Measurements from ENCODE around the gene FBXW7.

FBXW7 gene

GRCh38 chr4:152464030-152464823 lies 71.7 kb downstream of the FBXW7 start:
- DNase-seq = no peak

- no peak for DNase-seq
These were observed 72.3 kb downstream of the FBXW7 start for GRCh38 chr4:152463562-152463961.

- no peak for DNase-seq
These were observed 73.2 kb downstream of the FBXW7 start for GRCh38 chr4:152462695-152463094.

GRCh38 chr4:152462047-152462446 lies 73.8 kb downstream of the FBXW7 start:
- DNase-seq = no peak

GRCh38 chr4:152460488-152460887 lies 75.4 kb downstream of the FBXW7 start:
- DNase-seq = no peak

DNA sequence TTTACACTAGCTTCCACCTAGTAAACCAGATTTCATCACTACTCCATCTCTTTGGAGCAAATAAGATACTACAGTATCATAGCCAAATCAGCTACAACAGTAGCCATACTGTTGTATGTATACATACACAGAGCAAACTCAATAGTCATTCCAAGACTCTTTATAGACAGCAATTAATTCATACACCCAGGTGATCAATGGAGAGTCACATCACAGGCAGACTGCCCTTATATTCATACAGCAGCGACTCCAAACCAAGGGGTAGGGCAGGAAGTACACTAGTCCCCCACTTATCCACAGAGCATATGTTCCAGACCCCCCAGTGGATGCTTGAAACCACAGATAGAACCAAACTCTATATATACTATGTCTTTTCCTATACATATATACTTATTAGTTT lies 76.6 kb downstream of the FBXW7 start:
- DNase-seq = no peak

GRCh38 chr4:152458801-152459302 lies 77.0 kb downstream of the FBXW7 start:
- DNase-seq = no peak

DNA sequence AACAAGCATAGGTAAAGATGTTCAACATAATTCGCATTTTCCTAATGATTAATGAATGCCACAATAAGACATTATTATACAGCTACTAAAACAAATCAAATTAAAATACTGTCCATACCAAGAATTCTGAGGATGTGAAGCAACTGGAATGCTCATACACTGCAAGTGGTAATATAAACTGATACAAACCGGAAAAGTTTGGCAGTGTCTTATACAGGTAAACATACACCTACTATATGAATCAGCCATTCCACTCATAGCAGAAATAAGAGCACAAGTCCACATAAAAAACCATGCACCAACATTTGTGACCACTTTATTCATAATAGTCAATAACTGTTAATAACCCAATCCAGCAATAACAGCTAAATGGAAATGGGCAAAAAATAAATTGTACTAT lies 79.3 kb downstream of the FBXW7 start:
- DNase-seq = no peak

DNA sequence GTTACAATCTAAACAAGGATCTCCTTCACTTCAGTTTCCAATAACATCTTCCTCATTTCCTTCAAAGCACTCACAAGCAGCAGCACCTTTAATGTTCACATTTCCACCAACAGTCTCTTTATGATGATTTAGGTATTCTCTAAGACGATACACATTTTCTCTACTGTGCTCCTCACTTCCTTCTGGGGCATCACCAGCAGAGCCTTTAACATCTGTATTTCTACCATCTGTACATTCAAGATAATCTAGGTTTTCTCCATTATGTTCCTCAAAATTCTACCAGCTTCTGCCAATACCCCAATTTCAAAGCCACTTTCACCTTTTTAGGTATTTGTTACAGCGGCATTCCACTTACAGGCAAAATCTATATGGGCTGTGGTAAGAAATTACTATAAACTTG lies 80.6 kb downstream of the FBXW7 start:
- no peak for DNase-seq

DNA sequence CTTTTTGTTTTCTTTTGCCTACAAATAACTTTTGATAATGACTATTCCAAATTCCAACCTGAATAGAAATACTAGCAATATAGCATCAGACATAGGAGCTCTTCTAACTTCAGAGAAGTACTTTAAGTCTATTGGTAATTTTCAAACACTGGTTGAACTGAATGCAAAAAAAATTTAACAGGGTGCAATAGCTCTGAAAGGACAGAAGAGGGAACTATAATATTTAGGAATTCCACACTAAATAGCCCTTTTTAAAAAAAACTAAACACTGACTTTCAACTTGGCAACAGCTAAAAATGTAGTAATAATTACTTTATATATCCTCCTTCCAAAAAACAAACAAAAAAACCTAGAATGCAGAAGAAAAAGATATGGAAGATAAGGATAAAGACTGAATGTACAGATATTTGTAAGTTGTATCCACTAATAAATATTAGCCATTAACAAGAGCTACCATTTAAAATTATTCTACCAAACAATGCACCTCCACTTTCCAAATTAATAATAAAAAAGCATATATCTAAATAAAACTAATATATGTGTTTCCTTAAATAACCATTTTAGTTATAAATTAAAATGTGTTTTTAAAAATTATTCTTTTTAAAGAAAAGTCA lies 81.4 kb downstream of the FBXW7 start:
- DNase-seq = no peak

DNA sequence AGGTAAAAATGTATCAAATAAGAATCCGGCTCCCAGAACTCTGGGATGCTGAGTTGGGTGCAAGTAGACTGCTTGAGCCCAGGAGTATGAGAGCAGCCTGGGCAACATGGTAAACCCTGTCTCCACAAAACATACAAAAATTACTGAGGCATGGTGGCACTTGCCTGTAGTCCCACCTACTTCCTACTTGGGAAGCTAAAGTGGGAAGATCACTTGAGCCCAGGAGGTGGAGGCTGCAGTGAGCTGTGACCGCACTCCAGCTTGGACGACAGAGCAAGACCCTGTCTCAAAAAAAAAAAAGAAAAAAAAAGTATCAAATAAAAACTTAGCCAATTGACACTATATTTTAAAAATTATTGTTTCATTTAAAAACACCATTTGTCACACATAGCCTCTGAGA lies 84.4 kb downstream of the FBXW7 start:
- no peak for DNase-seq

DNA sequence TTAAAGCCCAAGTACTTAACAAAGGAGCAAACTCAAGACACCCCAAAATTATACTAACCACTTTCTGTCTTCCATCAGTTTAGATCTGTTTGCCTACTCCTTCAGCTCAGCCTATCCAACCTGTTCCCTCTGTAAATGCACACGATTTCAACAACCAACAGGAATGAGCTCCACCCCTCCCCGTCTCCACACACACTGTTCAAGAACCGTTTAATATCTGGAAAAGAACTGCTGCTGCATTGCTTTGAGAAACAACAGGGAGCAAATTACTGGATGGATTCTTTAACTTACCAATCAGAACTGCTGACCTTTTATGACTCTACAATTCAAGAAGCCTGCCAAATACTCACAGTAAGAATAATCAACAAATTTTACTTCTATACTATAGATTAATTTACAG lies 87.0 kb downstream of the FBXW7 start:
- DNase-seq = no peak

- no peak for DNase-seq
These were observed 87.7 kb downstream of the FBXW7 start for GRCh38 chr4:152448038-152448707.

- DNase-seq = no peak
These were observed 92.0 kb downstream of the FBXW7 start for GRCh38 chr4:152443859-152444258.

DNA sequence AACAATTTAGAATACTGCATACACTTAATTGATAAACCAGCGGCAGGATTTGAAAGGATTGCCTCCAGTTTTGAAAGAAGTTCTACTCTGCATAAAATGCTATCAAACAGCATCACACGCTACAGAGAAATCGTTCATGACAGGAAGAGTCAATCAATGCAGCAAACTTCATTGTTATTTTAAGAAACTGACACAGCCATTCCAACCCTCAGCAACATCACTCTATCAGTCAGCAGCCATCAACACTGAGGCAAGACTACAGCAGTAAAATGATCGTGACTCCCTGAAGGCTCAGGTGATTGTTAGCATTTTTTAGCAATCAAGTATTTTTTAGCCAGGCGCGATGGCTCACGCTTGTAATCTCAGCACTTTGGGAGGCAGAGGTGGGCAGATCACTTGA lies 98.3 kb downstream of the FBXW7 start:
- DNase-seq = no peak

DNA sequence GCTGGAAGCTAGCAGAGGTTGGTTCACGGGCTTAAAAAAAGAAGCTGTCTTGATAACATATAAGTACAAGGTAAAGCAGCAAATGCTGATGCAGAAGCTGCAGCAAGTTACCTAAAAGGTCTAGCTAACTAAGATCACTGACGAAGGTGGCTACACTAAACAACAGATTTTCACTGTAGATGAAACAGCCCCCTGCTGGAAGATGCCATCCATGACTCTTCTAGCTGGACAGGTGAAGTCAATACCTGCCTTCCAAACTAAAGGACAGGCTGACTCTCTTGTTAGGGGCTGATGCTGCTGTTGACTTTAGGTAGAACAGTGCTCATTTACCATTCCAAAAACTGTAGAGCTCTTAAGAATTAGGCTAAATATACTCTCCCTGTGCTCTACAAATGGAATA lies 99.5 kb downstream of the FBXW7 start:
- DNase-seq = no peak

- no peak for DNase-seq
These were observed 101.9 kb downstream of the FBXW7 start for GRCh38 chr4:152434011-152434410.

DNA sequence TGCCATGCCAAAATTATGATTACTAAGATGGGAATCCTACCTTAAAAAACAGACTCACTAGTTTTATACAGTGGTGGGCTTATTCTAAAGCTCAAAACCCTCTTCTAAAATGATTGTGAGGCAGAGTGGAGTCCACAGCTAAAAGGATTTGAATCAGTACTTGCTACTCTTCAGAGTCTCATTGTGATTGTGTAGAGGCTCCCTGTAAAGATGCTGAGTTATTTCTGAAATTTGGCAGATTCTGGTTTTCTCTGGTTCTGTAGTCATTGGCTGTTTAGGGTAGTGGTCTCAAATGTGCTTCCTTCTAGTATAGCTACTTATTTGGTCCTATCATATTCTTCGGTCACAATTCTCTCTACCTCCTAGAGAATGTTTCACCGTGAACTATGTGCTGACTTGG lies 104.1 kb downstream of the FBXW7 start:
- no peak for DNase-seq

GRCh38 chr4:152431291-152431690 lies 104.6 kb downstream of the FBXW7 start:
- DNase-seq = no peak

GRCh38 chr4:152430507-152430906 lies 105.4 kb downstream of the FBXW7 start:
- no peak for DNase-seq

DNA sequence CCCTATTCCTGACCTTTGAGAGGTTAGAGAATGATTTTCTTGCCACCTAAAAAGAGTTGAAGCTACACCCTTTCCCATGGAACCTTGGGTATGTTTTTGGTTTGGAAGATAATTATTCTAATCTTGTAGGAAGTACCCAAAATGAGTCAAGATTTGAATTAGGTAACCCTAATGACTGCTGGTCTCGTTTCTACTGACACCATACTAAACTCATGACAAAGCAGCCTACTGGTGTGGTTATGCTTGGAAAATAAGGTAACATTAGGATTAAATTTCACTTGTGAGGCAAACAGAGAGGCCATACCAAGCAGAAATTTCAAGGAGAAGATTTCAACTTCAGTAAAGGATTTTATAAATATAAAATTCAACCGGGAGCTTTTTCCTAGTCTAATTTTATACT lies 107.9 kb downstream of the FBXW7 start:
- DNase-seq = no peak

GRCh38 chr4:152424977-152425376 lies 110.9 kb downstream of the FBXW7 start:
- no peak for DNase-seq

- DNase-seq = no peak
These were observed 111.5 kb downstream of the FBXW7 start for GRCh38 chr4:152424396-152424795.

DNA sequence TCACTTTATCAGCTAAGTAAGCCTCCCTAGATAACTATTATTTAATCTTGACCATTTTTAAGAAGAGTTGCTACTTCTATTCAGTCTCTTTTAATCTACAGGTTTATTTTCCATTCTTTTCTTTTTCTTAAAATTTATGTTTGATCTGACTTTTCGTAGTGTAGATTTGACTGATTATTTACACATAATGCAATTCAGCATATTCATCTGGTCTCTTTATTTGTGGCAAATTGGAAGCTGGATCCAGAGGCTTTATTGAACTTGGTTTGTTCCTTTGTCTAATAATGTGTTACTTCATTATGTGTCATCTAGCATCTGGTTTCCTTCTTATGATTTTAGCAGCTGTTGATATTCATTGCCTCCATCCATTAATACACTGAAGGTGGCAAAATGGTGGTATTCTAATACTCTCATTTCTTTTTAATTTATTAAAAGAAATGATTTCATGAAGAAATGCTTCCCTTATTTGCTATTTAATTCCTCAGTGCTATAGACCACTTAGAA lies 113.0 kb downstream of the FBXW7 start:
- no peak for DNase-seq
